ENCODE data around the gene TRAPPC3. TPM values are rescaled to one million over a fixed set of nuclear protein-coding genes. Genes with fewer than 3 reads are reported as not detected.

The TRAPPC3 gene
- total RNA-seq, 2 experiments from 2014 or later = 50.3 to 60.4 TPM

- Histone ChIP-seq H3K4me2 (ENCODE audit: low read length) (no peak overlapping the region), H3K9me2 (ENCODE audit: insufficient read depth, low read length) (no peaks in the 10 kb centered on the region), H2AFZ (ENCODE audit: low read length) (no peak overlapping the region), H3K79me2 (ENCODE audit: insufficient read depth, low read depth, low read length) (no peaks in the 10 kb centered on the region), H3K9me3 (ENCODE audit: low read length) (no peaks in the 10 kb centered on the region), H3K4me1 (ENCODE audit: insufficient read depth, low read length, poor library complexity, severe bottlenecking) (no peaks in the 10 kb centered on the region), H3K4me3 (ENCODE audit: low read depth, low read length, poor library complexity, severe bottlenecking) (no peak overlapping the region), H4K20me1 (ENCODE audit: insufficient read depth, low read length) (no peaks in the 10 kb centered on the region), H3K36me3 (ENCODE audit: insufficient read depth, low read length) (peaks cover 46% of the 10 kb centered on the region), H3K27ac (ENCODE audit: low read depth, low read length, poor library complexity, severe bottlenecking) (no peak overlapping the region)
- POLR2A ChIA-PET = no interaction called here
- intact Hi-C loops (cut with micrococcal nuclease; ENCODE audit: unreplicated experiment) = loop anchor here (5.0 kb wide), 1 partner anchor 326 kb away; no protein-coding TSS in a partner anchor
- peak; percentile 28 for DNase-seq (ENCODE audit: low spot score)
- CTCF ChIA-PET (ENCODE audit: unreplicated experiment) = no interaction called here
- BruUV-seq (replicated peaks) = no TSS peak
- TF ChIP-seq EZH2phosphoT487 (IDR thresholded peaks at IDR 0.05; ENCODE audit: borderline replicate concordance, low read depth, low read length) = no peak
- TF ChIP-seq CTCF (conservative IDR thresholded peaks at IDR 0.05; ENCODE audit: low read length) = peak; percentile 47; the same call in 1 of the 2 replicates
Observed at GRCh38 chr1:36096500-36097432, 52.5 kb downstream of the TRAPPC3 start.

DNA sequence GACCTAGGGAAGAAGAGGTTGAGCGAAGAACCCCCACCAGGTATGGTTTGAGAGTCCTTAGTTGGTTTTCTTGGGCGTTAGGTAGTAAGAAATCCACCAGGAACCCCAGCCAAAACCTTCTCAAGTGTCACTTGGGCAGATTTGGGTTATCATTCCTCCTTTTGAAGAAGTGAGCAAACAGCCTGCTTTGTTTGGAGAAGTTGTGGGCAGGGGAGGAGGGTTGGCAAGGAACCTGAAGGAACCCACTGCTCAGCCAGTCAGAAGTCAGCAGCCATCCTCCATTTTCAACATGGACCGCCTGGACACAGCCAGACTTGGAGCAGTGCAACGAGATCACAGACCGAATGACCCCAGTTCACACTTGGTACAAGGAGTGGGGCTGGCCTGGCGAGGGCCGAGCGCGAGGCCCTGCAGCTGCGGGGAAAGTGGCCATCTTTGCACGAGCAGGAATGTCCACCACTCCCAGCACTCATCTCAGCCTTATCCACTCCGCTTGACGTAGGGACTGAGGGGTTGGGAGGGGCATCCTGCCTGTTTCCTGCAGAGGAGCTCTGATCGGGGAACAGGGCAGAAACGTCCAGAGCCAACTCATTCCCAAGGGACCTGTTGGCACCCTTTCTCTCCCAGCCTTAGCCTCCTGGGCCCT lies 53.4 kb downstream of the TRAPPC3 start:
- peaks cover 54% of the 10 kb centered on the region for H3K36me3 ChIP-seq (ENCODE audit: insufficient read depth, low read length)
- no peak overlapping the region for H3K27ac ChIP-seq (ENCODE audit: low read depth, low read length, poor library complexity, severe bottlenecking)
- BruUV-seq (replicated peaks) = no TSS peak
- H3K9me3 ChIP-seq (ENCODE audit: low read length) = no peaks in the 10 kb centered on the region
- no peaks in the 10 kb centered on the region for H3K9me2 ChIP-seq (ENCODE audit: insufficient read depth, low read length)
- ChIA-PET CTCF (ENCODE audit: unreplicated experiment) (interaction anchor here (1.2 kb wide), 1 partner anchor 39 kb away, joined by 3 read pairs; no protein-coding TSS in a partner anchor), POLR2A (interaction anchor here (0.5 to 1.2 kb wide), 5 partner anchors 9 to 830 kb away, joined by 3 to 5 read pairs (median 4); partner anchors contain the start of gene AGO3)
- no peak for TF ChIP-seq EZH2phosphoT487 (IDR thresholded peaks at IDR 0.05; ENCODE audit: borderline replicate concordance, low read depth, low read length)
- no peak for TF ChIP-seq CTCF (conservative IDR thresholded peaks at IDR 0.05; ENCODE audit: low read length)
- no peak for DNase-seq (ENCODE audit: low spot score)
- H4K20me1 ChIP-seq (ENCODE audit: insufficient read depth, low read length) = no peaks in the 10 kb centered on the region
- no peaks in the 10 kb centered on the region for H3K79me2 ChIP-seq (ENCODE audit: insufficient read depth, low read depth, low read length)
- intact Hi-C loops (cut with micrococcal nuclease; ENCODE audit: unreplicated experiment) = loop anchor here (5.0 kb wide), 1 partner anchor 326 kb away; no protein-coding TSS in a partner anchor
- H3K4me2 ChIP-seq (ENCODE audit: low read length) = no peak overlapping the region
- H2AFZ ChIP-seq (ENCODE audit: low read length) = no peak overlapping the region
- H3K4me1 ChIP-seq (ENCODE audit: insufficient read depth, low read length, poor library complexity, severe bottlenecking) = no peaks in the 10 kb centered on the region
- no peak overlapping the region for H3K4me3 ChIP-seq (ENCODE audit: low read depth, low read length, poor library complexity, severe bottlenecking)
